GM21529 (cell line): ENCODE measurements around the gene ADARB2.
"Not testable (repeated sequence)": the region's sequence is repeated elsewhere in the genome, so short reads cannot be mapped to it uniquely, and the experiment has no call there.

ENCODE experiments used
- ATAC-seq: cut with Tn5 transposase; IDR thresholded peaks from one replicate; pipeline ENCODE4 v1.9.1; 2021; ENCODE audit not compliant: unreplicated experiment

The ADARB2 gene

DNA sequence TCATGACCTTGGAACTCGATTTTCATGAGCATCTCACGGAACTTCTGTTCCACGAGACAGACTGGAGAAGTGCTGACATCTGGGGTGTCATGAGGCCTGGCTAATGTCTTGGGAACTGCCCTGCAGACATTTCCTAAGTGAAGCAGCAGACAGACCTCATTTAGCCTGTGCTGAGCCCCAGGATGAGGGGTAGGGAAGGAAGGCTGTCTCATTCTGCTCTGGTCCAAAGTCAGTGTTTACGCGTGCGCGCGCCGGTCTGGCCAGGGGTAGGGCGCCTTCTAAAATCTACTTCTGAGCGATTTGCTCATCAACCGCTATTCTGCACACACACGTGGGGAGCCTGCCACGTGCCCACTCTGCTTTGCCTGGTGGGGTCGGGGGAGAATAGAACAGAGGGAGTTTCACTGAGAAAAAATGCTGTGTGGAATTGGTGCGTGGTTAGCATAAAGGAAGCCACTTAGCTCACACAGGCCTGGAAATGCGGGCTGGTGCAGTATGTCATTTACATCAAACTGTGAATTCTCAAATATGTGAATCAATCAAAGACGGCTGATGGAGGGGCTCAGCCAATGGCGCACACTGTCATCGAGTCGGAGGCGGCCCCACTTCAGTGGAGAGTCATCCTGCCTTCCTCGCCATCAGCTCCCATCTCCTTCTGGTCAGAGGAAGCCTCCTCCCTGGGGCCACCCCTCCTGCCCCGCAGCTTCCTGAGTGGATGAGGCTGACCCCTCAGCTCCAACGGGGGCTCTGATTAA, 335.1 kb downstream of the ADARB2 start:
- no peak for ATAC-seq

DNA sequence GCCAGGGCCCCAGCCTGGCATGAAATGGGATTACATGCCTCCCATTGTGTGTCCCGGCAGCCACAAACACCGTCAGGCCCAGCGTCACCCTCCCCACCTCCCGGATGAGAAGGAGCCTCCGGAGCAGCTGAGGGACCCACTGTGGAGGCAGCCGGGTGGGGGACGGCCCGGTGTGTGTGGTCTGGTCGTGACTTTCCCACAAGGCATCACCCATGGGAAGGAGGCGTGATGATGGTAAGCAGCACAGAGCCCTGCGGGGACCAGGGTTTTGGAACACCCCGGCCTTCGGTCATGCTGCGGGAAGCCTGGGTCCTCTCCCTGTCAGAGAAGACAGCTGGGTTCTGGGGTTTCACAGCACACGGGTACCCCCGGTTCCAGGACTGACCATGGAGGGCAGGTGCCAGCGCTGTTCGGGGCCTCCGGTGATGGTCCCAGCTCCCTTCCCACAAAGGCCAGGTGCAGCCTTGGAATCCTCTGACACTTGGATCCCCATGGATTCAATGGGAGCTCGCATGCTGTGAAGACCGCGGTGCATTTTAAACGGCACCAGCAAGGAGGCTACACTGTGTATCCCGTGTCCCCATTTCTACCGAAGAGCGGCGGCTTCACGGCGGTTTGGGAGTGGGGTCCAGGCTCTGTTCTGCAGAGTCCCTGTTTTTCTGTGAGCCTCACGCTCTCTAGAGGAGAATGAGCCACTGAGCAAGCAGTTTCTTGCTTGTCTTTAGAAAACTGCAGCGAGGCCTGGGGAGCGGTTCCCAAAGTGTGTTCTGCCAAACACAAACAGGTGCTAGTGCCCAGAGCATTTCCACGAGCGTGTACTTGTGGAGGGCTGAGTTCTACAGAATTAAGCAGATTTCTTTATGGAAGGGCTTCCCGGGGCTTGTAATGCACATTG, 336.0 kb downstream of the ADARB2 start:
- ATAC-seq: no peak

- ATAC-seq: no peak
These were observed 336.9 kb downstream of the ADARB2 start for GRCh38 chr10:1400101-1401070.

DNA sequence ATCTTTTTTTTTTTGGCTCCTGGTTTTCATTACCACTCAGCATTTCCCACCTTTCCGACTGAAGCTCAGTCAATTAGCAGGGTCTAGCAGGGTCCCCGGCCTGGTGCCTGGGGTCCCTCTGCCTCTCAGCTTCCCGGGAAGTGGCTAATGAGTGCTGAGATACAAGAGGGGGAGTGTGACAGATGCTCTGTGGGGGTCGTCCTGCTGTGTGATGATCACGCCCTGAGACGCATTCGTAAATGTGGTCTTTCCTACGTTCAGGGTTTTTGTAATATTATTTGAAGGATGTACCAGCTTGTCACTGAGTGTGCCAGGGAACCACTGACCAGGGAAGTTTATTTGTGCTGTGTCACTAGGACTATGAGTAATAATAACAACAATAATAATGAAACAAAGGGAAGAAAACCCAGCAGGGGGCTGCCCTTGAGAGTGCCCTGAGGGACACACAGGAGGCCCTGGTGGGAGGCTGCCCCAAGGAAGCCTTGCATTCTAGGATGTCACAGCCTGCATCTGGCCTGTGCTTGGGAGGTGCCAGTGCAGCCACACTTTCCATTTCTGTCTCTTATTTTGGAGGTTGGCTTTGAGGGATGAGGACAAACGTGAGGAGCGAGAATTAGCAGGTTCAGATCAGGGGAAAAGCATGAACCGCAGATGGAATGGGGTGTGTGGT, 337.8 kb downstream of the ADARB2 start:
- no peak for ATAC-seq

DNA sequence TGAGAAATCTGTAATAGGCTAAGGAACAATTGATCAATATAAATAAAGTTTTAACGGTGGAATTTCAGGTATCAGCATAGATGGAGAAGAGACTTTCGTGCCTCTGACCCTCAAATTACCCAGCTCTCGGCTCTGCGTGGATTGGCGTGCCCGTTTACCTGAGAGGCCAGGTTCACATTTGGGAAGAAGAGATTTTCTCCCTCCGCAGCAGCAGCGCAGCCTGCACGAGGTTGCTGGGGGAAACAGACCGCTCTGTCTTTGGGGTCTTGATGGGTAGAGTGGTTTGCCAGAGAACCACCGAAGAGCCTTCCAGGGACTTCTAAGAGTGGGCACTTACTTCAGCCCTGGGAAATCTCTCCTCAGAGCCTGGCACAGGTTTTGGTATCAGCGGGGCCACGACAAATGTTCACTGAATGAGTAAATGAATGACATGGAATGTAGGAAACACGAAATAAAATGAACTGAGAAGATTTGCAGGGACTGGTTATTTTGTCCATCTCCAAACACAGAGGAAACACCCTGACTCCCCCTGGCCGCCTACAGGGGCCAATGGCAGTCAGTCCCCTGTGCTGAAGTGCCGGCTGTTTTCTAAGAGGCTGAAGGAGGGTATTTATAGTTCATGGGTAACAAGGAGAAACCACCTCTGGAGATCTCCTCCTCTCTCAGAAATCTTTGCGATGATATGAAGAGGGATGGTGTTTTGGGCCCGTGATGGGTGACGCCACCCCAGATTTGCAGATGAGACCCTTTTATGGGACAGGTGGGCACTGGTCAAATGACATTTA, 338.5 kb downstream of the ADARB2 start:
- no peak for ATAC-seq

- not testable (repeated sequence) for ATAC-seq
These were observed 339.2 kb downstream of the ADARB2 start for GRCh38 chr10:1398116-1398515.

DNA sequence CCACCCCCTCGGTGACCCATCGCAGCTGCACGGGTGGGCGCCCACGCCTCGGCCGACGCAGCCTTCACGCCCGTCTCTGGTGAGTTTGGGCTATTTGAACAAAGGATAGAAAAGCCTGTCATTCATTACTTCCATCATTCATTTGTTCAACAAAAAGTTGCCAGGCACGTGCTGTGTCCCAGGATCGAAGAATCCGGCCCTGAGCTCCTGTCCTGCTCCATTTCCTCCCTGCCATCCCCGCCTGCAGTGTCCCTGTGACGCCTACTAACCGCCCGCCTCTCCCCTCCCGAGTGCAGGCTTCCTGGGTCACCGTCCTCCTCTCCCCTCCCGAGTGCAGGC, 341.1 kb downstream of the ADARB2 start:
- no peak for ATAC-seq

GRCh38 chr10:1395481-1396296, 341.6 kb downstream of the ADARB2 start:
- ATAC-seq: no peak

DNA sequence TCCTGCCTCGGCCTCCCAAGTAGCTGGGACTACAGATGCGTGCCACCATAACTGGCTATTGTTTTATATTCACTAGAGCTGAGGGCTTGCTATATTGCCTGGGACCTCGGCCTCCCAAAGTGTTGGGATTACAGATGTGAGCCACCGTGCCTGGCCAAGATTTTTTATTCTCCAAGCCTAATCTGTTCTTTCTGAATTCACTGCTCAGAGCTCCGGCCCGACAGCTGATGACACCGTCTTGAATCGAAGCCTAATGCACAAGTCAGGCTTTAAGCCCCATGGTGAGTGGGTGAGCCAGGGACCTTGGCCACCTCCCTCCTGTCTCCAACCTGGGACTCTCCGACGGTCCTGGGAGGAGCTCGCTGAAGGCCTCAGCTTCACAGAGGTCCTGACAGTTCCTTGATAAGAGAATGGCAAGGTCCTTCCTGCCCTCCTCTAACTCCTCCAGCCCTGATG, 342.3 kb downstream of the ADARB2 start:
- ATAC-seq: no peak

DNA sequence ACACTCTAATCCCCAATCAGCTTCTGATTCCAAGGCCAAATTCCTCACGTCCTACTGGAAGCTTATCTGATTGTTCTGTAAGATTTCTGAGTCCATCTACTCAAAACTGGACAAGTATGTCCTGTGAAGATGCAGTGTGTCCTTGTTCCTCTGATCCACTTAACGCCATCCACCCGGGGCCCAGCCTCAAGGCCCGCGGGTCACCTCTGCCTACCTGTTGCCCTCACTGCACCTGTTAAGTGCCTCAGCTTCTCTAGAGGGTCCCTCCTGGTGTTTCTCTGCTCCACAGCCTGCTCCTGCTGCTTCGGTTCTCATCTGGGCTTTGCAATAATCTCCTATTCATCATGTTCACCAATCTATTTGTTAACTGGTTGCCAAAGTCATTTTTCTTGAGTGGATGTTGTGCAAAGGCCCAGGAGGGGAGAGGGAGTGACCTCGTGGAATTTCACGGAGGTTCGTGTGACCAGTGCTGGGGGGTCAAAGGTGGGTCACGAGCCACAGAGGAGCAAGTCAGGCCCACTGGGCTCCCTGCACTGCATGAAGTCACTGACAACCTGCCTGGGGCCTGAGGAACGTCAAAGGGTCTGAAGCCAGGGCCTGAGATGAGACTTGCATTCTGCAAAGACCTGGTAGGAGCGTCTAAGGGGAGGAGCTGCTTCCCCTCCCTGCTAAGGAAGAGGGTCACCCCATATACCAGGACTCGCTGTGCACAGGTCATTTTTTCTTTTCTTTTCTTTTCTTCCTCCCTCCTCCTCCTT, 343.0 kb downstream of the ADARB2 start:
- no peak for ATAC-seq

DNA sequence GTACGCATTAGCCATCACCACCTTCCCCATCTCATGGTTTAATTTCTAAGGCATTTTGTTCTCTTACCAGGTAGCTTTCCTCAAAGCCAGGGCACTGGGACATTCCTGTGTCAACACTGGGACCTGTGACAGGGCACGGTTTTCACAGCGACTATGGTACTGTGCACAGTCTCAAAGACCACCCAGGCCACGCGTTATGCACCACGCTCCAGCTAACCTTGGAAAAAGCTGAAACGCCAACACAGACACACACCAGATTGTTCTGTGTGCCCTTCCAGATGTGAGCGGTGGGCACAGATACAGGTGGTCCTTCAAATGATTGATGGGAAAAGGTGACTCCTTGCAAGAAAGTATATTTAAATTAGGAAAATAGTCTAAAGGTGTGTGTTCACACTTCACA, 343.8 kb downstream of the ADARB2 start:
- ATAC-seq: no peak

DNA sequence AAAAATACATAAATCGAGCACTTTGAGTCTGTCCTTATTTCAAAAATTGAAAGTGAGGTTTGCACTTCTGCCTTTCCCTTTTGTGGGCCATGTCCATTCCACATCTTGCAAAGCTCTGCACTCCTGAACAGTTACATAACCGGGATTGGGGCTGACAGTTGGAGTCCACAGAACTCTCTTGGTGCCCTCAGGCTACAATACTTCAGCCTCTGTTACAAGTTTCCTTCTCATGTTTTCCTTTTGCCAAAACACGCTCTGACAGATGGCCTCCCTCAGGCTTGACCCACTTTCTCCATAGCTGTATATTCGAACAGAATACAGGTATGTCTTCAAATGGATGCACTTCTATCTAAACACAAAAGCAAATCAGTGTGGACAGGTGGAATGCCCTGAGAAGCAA, 345.2 kb downstream of the ADARB2 start:
- no peak for ATAC-seq

DNA sequence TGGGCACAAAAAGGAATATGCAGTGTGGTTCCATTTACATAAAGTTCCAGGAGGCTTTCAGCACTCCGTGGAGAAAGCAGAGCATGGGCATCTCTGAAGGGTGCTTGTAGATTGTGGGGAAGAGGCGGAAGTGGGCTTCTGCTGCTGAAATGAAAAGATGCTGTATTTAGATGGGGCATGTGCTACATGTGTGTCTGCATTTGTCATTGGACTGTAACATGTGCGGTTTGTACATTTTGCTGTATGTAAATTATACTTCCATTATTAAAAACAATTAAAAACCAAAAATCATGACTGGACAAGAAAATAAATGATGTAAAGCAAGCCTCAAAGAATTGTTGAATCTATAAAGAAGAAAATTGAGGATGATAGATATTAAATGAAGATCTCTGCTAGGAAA, 347.1 kb downstream of the ADARB2 start:
- ATAC-seq: no peak

GRCh38 chr10:1384026-1384425, 353.3 kb downstream of the ADARB2 start:
- no peak for ATAC-seq

GRCh38 chr10:1382711-1383110, 354.6 kb downstream of the ADARB2 start:
- ATAC-seq: no peak

DNA sequence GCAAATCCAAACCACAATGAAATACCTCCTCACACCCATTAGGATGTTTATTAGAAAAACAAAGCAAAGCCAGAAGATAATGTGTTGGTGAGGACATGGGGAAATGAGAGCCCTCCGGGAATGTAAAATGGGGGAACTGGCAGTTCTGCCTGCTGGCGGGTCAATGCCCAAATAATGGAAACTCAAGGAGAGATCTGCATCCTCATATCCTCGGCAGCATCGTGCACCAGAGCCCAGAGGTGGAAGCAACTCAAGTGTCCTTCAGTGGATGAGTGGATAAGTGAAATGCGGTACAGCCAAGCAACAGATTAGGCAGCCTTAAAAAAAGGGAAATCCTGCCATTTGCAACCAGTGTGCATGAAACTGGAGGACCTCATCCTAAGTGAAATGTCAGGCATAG, 356.0 kb downstream of the ADARB2 start:
- ATAC-seq: no peak

DNA sequence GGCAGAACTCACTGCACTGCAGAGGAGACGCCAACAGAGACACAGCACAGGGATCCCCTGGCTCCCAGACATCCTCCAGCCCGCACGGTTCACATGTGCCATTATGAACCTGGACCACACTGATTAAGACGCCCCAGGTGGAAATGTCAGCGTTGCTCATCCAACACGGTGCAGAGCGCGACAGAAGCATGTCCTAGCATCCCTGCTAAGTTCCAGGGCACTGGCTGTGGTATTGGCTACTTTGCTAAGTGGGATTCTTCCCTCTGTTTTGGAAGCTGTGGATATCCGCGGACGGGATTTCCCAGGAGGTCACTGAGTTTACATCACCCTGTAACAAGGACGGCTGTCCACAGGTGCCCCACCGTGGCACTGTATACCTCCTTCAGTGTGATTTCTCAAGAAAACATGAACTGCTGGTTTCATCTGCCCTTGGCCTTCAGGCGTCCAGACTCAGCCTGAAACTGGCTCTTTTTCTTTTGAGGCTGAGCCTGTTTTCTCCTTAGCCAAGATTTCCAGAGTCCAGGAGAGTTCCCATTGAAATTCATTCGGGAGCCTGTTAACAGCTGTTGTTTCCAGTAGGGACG, 357.1 kb downstream of the ADARB2 start:
- ATAC-seq: no peak

DNA sequence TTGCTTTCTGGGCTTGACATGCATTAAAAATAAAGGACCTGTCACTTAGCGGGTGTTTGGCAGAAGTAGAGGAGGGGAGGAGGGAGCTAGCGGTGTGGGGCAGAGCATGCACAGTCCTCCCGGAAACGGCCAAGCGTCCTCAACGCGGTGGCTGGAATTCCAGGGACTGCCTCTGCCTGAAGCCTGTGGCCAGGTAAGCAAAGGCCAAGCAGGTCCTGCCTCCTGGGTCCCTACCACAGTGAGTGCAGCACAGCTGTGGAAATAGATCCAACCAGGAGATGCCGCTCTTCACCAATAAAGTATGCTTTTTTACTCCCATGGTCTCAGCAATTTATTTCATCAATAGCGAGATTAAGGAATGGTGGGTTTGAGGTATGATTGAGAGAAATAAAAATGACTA, 357.7 kb downstream of the ADARB2 start:
- no peak for ATAC-seq
